Activated CD8-positive, alpha-beta T cell treated with anti-CD3 and anti-CD28 coated beads for 36 hours (primary cell): ENCODE measurements around the gene TPCN1. TPM values are rescaled to one million over a fixed set of nuclear protein-coding genes. Genes with fewer than 3 reads are reported as not detected.

Experiments
- ATAC-seq: fragments of 200-7000 bp; cut with Tn5 transposase; one replicate; pipeline ENCODE4 v1.10.0; 2021; ENCODE audit warnings: mild to moderate bottlenecking, moderate library complexity
- CTCF ChIA-PET: fragments of 350-600 bp; sonication (Branson Sonifier 250); formaldehyde crosslinking; loops from one replicate; lab custom pipeline; 2021; ENCODE audit warnings: antibody characterized with exemption; lab: Charles Lee
- POLR2A ChIA-PET: fragments of 350-600 bp; sonication (Branson Sonifier 250); formaldehyde crosslinking; loops from one replicate; lab custom pipeline; 2021; ENCODE audit warnings: antibody characterized with exemption; lab: Charles Lee
- DNase-seq: peaks from one replicate; pipeline ENCODE4 v3.0.0-alpha.2; 2020
- H3K27ac Mint-ChIP-seq: one replicate; pipeline ENCODE4 v1.8.0; 2021; ENCODE audit warnings: mild to moderate bottlenecking, mixed read lengths
- H3K27me3 Mint-ChIP-seq: one replicate; pipeline ENCODE4 v1.8.0; 2021; ENCODE audit warnings: mixed read lengths
- H3K36me3 Mint-ChIP-seq: one replicate; pipeline ENCODE4 v1.8.0; 2021; ENCODE audit warnings: low read depth, mixed read lengths
- H3K4me1 Mint-ChIP-seq: one replicate; pipeline ENCODE4 v1.8.0; 2021; ENCODE audit warnings: low read depth, mixed read lengths
- H3K4me3 Mint-ChIP-seq: one replicate; pipeline ENCODE4 v1.8.0; 2021; ENCODE audit warnings: mild to moderate bottlenecking, moderate library complexity, mixed read lengths
- H3K9me3 Mint-ChIP-seq: one replicate; pipeline ENCODE4 v1.8.0; 2021; ENCODE audit warnings: mixed read lengths
- intact Hi-C: fragments of 100-400 bp; cut with micrococcal nuclease; formaldehyde crosslinking; loops from one replicate; pipeline ENCODE4 v1.10.0; 2022
- total RNA-seq, 2 experiments: library from RNA; stranded (reverse); gene quantifications; one replicate each; pipeline ENCODE4 v1.2.3, GENCODE V29; 2021
- TF ChIP-seq, protein P1 (sequence below): fragments of 200-600 bp; IDR thresholded peaks from one replicate; pipeline ENCODE4 v1.8.0; 2022; ENCODE audit warnings: antibody characterized with exemption, mild to moderate bottlenecking

The TPCN1 gene
- total RNA-seq, 2 experiments from 2014 or later = 29.9 to 33.5 TPM

DNA sequence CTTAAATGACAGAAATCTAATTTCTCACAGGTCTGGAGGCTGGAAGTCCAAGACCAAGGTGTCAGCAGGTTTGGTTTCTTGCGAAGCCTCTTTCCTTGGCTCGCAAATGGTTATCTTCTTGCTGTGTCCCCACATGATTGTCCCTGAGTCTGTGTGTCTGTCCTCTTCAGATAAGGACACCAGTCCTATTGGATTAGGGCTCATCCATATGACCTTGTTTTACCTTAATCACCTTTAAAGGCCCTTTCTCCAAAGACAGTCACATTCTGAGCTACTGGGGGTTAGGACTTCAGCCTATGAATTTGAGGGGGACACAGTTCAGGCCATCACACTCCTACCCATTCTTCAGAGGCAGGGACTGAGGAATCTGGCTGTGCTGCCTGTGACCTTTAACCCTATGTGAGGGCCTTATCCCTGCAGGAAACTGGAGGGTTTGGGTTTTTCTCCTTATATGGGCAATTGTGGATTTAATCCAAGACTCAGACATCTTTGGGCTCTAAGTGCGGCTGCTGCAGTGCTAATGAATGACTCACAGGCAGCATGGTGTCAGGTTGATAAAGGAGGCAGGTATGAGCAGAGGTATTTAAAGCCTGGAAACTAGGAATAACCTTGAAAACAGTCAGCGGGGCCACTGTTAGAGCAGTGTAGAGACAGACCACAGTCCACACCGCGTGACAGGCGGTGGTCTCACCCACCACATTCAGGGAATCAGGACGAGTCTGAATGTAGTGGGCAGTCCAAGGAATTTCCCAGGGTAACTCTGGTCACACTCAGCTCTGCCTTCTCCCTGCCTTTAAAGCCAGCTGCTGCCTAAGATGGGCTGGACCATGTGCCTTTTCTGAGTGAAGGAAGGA is 10.2 kb downstream of the TPCN1 start:
- ChIA-PET POLR2A (interaction anchor here (1.1 to 4.1 kb wide), 7 partner anchors 9 to 47 kb away, joined by 3 to 21 read pairs (median 5); partner anchors contain the start of genes DDX54, RITA1 and TPCN1), CTCF (no interaction called here)
- H3K9me3 Mint-ChIP-seq = no peaks in the 10 kb centered on the region
- DNase-seq (no peak), ATAC-seq (no peak)
- H3K36me3 Mint-ChIP-seq = peaks cover 64% of the 10 kb centered on the region
- H3K27me3 Mint-ChIP-seq = no peaks in the 10 kb centered on the region
- H3K27ac Mint-ChIP-seq = no peak overlapping the region
- H3K4me1 Mint-ChIP-seq = peaks cover 44% of the 10 kb centered on the region
- no peak overlapping the region for H3K4me3 Mint-ChIP-seq
- TF ChIP-seq, protein P1, sequence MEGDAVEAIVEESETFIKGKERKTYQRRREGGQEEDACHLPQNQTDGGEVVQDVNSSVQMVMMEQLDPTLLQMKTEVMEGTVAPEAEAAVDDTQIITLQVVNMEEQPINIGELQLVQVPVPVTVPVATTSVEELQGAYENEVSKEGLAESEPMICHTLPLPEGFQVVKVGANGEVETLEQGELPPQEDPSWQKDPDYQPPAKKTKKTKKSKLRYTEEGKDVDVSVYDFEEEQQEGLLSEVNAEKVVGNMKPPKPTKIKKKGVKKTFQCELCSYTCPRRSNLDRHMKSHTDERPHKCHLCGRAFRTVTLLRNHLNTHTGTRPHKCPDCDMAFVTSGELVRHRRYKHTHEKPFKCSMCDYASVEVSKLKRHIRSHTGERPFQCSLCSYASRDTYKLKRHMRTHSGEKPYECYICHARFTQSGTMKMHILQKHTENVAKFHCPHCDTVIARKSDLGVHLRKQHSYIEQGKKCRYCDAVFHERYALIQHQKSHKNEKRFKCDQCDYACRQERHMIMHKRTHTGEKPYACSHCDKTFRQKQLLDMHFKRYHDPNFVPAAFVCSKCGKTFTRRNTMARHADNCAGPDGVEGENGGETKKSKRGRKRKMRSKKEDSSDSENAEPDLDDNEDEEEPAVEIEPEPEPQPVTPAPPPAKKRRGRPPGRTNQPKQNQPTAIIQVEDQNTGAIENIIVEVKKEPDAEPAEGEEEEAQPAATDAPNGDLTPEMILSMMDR = no peak
- intact Hi-C loops = loop anchor here (5.0 kb wide), 1 partner anchor 34 kb away; no protein-coding TSS in a partner anchor

DNA sequence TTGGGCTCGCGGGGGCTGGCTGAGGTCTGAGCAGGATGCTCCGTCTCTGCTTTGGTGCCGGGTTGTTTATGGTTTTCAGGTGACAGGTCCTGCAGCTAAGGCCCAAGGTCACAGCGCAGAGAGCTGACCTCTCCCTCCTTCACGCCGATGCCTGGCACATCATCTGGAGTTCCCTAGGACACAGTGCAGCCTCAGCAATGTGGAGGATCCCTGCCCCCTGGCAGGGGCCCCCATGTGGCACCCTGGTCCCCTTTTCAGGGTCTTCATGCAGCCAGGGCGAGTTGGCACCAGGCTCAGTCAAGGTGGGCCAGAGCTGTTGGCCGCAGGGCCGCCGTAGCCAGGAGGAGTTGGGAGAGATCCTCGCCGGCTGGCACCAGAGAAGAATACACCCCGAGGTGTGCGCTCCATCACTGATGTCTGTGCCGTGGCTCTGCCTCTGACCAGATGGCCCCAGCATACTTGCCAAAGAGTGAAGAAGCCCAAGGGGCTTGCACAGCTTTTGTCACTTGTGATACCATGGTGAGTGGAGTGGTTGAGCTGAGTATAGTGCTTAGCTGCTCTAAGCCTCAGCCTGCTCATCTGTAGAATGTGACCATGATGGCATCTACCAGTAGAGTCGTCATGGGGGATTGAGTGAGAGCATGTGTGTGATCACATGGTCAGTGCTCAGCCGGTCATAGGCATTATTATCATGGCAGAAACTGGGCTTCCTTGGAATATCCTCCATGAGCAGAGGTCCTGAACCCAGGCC is 11.0 kb downstream of the TPCN1 start:
- Mint-ChIP-seq H3K4me3 (peak overlapping the region; percentile 59), H3K36me3 (peaks cover 61% of the 10 kb centered on the region), H3K4me1 (peaks cover 44% of the 10 kb centered on the region), H3K27me3 (no peaks in the 10 kb centered on the region), H3K9me3 (no peaks in the 10 kb centered on the region), H3K27ac (peak overlapping the region; percentile 80)
- ATAC-seq (no peak), DNase-seq (no peak)
- CTCF ChIA-PET = interaction anchor here (0.7 to 2.5 kb wide), 6 partner anchors 9 to 46 kb away, joined by 3 to 23 read pairs (median 4); partner anchors contain the start of gene TPCN1
- POLR2A ChIA-PET = interaction anchor here (1.1 to 4.1 kb wide), 4 partner anchors 10 to 47 kb away, joined by 4 to 21 read pairs (median 12); partner anchors contain the start of genes DDX54, RITA1 and TPCN1
- TF ChIP-seq, protein P1 = no peak
- intact Hi-C loops = loop anchor here (5.0 kb wide), 1 partner anchor 35 kb away; no protein-coding TSS in a partner anchor

DNA sequence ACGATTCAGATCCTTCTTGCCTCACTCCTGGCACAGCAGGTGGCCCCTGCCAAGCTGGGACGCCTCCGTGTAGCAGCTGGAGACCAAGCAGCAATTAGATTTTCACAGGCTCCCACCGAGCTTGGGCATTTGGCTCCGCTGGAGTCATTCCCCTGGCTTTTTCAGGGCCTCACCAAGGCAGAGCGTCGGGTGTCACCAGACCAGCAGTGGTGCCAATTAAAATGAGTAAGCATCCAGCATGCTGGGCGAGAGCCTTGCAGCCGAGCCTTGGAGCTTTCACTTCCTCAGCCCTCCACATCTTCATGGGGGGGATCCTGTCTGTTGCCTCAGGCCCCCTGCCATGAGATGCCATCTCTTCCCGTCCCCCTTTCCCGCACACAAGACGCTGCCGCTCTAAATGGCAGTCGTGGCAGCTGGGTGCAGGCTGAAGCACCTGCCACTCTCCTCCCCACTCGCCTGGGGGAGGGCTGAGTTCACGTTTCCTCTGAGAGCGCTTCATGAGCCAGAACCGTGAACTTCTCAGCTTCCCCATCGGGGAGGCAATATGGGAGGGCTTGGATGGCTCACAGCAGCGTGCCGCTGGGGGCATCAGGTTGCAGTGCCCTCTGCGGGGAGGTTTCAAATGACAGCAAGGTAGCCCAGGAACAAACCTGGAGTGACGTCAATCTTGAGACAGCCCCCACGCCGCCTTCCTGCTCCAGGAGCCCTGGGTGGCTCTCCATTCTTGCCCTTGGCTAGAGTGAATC is 11.7 kb downstream of the TPCN1 start:
- intact Hi-C loops = loop anchor here (5.0 kb wide), 1 partner anchor 36 kb away; no protein-coding TSS in a partner anchor
- Mint-ChIP-seq H3K27ac (peak overlapping the region; percentile 80), H3K4me1 (peaks cover 44% of the 10 kb centered on the region), H3K9me3 (no peaks in the 10 kb centered on the region), H3K4me3 (peak overlapping the region; percentile 59), H3K36me3 (peaks cover 53% of the 10 kb centered on the region), H3K27me3 (no peaks in the 10 kb centered on the region)
- ChIA-PET POLR2A (interaction anchor here (0.8 to 4.1 kb wide), 4 partner anchors 8 to 47 kb away, joined by 3 to 21 read pairs (median 12); partner anchors contain the start of genes DDX54, RITA1 and TPCN1), CTCF (interaction anchor here (0.7 to 2.5 kb wide), 7 partner anchors 10 to 49 kb away, joined by 3 to 23 read pairs (median 4); partner anchors contain the start of genes DDX54 and TPCN1)
- peak; percentile 88 for ATAC-seq
- TF ChIP-seq, protein P1 = peak; percentile 33
- peak; percentile 83 for DNase-seq

DNA sequence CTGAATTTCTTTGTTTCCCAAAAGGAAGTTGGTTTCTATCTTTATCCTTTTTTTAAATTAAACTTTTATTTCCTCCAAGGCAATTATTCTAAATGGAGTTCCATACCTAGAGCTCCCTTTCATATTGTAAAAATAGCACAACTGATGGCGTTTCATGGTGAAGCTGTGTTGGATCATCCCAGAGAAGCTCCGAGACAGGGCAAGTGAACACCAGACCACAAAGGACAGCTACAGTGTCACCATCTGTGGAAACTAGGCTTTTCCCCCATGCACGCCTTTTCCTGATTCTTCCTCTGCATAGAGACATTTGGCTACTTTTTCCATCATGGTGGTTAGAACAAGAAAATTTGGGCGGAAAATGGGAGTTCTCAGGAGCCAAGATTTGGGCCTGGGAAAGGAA is 12.7 kb downstream of the TPCN1 start:
- Mint-ChIP-seq H3K27ac (peak overlapping the region; percentile 80), H3K36me3 (peaks cover 47% of the 10 kb centered on the region), H3K4me3 (no peak overlapping the region), H3K4me1 (peaks cover 39% of the 10 kb centered on the region), H3K27me3 (no peaks in the 10 kb centered on the region), H3K9me3 (no peaks in the 10 kb centered on the region)
- intact Hi-C loops = loop anchor here (5.0 kb wide), 1 partner anchor 37 kb away; no protein-coding TSS in a partner anchor
- ChIA-PET POLR2A (interaction anchor here (2.9 to 4.1 kb wide), 2 partner anchors 12 to 25 kb away, joined by 18 to 21 read pairs; partner anchors contain the start of gene TPCN1), CTCF (interaction anchor here (0.8 to 2.5 kb wide), 2 partner anchors 11 to 34 kb away, joined by 3 to 23 read pairs; partner anchors contain the start of gene TPCN1)
- TF ChIP-seq, protein P1 = no peak
- DNase-seq = no peak
- ATAC-seq = no peak
